ENCODE data around the gene EXOC6B.
"Not testable (repeated sequence)": the region's sequence is repeated elsewhere in the genome, so short reads cannot be mapped to it uniquely, and the experiment has no call there.

Gene EXOC6B

DNA sequence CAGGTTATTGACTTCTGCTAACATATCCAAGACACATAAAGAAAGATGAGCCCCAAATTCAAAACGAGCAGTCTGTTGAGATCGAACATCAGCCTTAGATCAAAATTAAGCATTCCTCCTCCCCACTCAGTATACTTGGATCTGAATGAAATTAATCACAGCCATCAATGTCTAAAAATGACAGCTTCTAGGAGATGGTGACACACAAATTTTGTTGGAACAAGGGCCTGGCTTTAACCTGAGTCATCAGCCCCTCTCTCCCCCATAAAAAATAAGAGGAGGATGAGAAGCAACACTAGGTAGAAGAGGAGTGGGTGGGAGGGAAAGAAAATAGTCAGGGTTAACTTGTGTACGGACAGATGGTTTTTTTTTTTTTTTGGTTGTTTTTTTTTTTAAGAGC is 223.1 kb downstream of the EXOC6B start:
- no peak for DNase-seq

DNA sequence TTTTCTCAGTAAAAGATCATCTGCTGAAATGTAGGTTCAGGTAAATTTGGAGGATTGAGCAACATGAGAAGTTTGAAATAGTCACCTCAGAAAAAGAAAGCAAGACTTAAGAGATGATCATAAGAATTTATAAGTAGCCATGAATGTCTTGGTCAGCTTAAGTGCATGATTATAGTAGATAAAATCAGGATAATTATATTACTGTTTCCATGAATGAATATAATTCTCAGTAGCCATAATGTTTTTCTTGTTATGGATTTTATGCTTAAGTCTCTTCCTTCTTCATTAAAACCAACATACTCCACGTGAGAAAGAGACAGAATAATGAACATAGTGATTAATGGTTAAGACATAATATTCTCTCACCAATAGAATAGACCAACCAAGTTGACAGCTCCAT is 223.7 kb downstream of the EXOC6B start:
- no peak for DNase-seq

DNA sequence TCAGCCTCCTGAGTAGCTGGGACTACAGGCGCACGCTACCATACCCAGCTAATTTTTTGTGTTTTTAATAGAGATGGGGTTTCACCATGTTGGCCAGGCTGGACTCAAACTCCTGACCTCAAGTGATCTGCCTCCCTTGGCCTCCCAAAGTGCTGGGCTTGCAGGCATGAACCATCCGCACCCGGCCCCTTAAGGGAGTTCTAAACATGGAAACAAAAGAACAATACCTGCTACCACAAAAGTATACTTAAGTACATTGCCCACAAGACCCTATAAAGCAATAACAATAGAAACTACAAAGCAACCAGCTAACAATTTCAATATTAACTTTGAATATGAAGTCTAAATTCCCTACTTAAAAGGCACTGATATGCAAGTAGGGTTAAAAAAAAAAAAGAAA is 242.0 kb downstream of the EXOC6B start:
- DNase-seq = not testable (repeated sequence)

DNA sequence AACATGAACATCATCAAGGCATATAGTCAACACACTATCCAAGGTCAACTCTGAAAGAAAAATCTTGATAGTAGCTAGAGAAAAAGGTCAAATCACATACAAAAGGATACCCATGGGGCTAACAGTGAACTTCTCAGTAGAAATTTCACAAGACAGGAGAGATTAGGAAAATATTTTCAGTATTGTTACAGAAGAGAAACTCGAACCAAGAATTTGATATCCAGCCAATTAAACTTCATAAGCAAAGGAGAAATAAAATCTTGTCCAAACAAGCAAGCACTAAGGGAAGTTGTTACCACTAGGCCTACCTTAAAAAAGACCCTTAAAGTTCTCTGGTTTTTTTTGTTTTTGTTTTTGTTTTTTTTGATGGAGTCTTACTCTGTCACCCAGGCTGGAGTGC is 242.5 kb downstream of the EXOC6B start:
- no peak for DNase-seq

DNA sequence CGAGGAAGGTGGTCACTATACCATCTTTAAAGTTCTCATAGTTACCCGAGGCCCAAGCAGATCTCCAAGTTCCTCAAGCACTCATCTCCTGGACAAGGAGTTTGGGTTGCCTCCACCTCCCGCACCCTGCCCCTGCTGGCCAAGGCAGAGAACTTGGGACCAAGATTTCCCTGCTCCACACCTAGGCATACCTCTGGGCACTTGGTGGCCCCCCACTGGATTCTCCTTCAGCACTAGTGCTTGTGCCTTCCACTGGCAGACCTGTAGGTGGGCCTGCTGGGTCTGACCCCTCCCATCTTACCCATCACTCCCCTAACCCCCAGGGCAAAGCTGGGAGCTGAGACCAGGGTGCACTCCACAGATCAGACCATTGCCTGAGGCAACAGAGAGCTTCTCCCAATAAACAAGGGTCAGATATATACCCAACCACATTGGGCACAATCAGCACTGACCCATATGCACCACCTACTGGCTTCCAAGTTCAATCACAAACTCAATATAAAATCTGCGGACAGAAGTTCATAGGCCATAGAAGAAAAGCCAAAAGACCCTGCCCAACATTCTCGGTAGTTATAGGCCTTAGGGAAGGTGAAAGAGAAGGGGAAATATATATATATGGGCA is 244.2 kb downstream of the EXOC6B start:
- DNase-seq = no peak

DNA sequence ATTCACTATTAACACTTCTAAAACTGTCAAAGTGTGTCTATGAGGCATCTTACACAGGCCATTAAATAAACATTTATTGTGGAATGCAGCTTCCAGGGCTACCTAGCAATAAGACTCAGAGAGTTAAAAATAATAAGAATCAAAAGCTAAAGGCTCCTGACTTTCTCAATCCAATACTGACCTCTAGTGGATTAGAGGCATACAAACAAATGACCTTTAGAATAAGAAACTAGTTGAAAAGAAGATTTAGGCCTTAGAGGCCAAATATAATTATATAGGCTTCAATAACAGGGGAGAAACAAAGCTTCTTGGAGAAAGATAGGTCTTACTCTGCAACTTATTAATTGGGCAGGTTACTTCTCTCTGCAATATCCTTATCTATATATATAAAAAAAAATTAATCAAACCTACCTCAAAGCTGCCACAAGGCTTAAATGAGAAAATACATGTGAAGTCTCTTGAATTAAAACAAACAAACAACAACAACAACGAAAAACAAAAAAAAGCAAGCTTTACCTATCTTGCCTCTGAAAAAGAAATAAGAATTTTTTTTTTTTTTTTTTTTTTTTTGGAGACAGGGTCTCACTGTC is 246.1 kb downstream of the EXOC6B start:
- DNase-seq = peak; percentile 5 to 76

DNA sequence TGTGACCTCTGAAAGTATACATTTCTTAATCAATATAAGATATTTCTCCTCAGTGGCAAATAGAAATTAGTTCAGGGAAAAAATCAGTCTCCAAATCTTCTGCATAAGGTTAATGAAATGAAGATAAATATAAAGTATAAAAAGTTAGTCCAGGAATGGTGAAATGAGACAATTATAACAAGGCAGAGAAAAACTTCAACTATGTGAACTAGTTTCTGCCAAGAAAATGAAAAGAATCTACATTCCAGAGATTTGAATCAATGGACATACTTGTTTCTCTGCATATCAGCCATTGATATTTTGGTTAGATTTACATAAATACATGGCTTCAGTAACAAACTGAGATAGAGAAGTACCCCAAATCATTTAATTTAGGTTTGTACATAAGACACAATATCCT is 249.0 kb downstream of the EXOC6B start:
- DNase-seq = no peak

DNA sequence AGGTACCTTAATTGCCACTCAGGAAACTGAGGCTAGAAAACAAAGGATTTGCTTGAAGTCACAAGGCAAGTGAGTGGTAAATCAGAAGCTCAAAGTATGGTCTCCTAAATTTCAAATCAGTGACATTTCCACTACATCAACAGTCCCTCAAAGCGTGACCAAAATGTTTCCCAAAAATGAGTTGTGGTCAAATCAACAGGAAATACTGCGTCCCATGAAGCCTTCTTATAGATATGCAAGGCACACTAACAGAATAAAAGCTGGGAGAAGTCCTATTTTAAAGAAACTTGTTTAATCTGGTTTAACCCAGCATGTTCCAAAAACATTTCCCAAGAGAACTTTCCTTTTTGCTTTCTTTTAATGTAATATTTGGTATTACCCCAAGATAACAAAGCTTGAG is 249.4 kb downstream of the EXOC6B start:
- DNase-seq = no peak

DNA sequence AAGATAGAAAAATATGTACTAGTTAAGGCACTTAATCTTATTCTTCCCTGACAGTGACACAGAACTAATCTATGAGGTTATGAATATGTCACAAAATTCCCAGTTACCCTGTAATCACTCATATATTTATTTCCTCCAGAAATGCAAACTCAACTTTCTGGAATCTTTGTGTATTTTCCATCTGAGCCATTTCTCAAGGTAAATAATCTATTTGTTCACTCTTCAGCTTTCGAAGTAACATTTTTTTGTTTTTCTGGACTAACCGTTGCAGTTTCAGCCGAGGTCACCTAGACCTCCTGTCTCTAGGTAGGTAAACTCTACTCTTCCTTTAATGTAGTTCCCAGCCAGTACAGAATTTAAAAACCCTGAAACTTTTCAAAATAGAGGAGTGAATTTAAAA is 250.9 kb downstream of the EXOC6B start:
- DNase-seq = no peak

DNA sequence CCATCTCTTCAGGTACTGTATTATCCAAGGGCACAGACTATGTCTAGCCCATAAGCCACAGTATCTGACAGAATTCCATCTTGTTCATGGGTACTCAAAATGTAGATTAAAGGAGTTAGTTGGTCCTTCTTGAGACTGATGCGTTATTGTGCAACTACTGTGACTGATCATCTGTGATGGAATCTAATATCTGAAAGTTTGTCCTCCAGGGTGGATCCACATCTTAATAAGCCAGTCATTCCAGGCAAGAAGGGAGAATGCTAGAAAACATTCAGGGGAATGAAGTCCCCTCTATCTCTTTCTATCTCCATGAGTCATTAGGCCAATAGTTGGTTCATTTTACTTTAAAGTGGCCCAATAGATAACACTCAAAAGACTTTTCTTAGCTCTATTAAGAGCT is 252.6 kb downstream of the EXOC6B start:
- no peak for DNase-seq

DNA sequence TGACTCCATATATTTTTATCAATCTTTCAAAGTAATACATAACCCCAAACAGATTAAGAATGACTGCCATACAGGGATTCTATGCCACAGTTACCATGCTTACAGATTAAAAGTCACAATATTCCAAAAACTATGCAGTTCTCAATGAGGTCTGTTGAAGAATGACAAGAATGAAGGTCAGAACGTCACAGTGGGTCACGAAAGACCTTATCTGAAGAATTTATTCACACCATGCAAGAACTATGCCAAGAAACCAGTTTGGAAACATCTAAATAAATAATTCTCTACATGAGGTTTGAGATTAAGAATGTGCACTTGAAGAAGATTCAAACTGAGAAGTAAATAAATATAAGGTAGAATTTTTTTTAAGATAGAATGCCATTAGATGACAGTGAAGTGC is 253.3 kb downstream of the EXOC6B start:
- no peak for DNase-seq

DNA sequence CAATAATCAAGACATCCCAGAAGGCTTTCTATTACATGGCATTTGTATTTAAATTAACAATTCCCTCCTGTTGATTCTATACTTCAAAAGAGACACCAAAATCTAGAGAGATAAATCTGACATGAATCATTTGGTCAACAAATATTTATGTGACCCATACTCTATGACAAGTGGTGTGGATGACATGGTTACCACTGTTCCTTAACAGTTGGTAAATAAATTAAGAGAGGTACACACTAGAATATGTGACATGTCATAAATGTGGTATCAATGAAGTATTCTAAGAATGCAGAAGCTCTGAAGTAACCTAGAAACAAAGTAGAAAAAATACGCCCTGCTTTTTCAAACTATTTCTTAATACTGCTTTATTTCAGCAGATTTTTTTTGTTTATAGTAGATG is 255.4 kb downstream of the EXOC6B start:
- peak in 1 of 2 experiments; percentile 36 for DNase-seq

DNA sequence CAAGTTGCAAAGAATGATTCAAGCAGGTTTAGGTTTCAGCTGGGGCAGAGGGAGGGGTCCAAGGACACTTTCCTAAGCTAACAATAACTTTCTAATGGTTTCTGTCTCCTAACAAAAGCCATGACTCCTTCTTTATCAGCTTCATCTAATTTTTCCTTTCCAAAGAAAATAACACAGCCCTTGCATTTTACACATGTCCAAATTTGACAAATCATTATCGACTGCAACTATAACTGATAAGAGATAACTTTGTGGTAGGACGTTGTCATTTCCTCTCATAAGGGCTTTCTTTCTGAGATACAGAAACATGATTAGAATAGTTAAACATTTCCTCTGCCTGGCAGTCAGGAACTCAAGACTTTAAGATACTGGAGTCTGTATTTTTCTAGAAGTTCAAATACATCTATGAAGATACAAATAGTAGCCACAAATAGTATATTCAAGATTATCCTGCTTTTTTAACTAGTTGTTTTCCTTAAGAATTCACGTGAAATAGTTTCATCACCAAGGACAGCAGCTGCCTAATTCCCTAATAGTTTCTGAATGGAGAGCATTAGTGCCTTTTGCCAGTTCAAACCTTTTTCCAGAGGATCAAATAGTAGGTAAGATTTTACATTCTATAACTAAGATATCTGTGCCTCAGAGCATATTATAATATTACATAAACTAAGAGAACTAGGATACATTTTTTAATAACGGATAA is 263.2 kb downstream of the EXOC6B start:
- no peak for DNase-seq

DNA sequence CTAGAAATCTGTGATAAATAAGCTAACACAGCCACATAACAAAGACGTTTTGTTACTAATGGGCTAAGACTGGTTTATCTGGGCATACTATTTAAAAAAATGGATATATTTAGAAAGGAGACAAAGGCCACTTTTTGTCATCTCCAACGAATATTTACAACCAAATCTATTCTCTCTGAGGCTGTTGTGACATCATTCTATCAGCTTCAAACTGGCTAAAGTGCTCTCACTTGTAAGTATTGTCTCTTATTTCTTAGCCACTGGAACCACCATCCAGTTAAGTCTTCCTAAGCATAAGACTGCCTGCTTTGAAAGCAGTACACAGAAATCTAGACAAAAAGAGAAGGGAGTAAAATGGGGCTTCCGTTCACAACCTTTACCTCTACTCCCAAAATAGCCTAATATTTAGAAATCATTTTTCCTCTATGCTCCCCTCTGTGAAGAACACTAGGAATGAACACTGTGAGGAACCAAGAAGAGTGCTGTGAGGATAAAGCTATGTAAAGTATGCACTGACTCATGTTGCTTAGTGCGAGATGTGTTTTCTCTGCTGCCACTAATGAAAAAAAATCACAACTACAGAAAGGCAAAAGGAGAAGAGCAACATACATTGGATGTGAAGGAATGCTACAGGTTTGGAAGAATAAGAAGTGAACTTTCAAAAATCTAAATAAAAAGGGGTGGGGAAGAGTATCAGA is 264.1 kb downstream of the EXOC6B start:
- DNase-seq = peak; percentile 13 to 77

DNA sequence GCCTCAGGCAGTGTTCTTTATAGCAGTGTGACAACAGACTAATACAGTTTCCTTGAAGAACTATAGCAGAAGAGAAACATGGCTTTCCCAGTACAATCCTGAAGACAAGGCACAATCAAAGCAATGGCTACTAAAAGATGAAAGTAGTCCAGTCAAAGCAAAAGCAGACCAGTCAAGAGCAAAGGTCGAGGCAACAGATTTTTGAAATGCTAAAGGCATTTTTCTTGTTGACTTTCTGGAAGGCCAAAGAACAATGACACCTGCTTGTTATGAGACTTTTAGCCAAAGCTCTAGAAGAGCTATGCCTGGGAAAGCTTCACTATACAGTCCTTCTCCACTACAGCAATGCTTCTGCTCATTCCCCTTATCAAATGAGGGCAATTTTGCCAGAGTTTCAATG is 269.9 kb downstream of the EXOC6B start:
- no peak for DNase-seq

DNA sequence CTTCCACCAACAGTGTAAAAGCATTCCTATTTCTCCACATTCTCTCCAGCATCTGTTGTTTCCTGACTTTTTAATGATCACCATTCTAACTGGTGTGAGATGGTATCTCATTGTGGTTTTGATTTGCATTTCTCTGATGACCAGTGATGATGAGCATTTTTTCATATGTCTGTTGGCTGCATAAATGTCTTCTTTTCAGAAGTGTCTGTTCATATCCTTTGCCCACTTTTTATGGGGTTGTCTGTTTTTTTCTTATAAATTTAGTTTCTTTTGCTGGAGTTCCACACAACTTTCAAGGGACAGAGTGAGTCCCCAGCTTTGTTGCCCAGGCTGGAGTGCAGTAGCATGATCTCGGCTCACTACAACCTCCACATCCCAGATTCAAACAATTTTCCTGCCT is 270.5 kb downstream of the EXOC6B start:
- DNase-seq = not testable (repeated sequence)

DNA sequence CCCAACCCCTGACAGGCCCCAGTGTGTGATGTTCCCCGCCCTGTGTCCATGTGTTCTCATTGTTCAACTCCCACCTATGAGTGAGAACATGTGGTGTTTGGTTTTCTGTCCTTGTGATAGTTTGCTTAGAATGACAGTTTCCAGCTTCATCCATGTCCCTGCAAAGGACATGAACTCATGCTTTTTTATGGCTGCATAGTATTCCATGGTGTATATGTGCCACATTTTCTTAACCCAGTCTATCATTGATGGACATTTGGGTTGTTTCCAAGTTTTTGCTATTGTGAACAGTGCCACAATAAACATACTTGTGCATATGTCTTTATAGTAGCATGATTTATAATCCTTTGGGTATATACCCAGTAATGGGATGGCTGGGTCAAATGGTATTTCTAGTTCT is 270.9 kb downstream of the EXOC6B start:
- DNase-seq = not testable (repeated sequence)

DNA sequence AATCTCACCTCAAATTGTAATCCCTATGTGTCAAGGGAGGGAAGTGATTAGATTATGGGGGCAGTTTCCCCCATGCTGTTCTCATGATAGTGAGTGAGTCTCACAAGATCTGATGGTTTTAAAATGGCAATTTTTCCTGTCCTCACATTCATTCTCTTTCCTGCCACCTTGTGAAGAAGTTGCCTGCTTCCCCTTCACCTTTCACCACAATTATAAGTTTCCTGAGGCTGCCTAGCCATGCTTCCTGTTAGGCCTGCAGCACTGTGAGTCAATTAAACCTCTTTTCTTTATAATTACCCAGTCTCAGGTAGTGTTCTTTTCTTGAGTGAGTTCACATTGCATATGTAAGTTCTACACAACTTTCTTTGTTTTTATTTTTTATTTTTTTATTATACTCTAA is 271.5 kb downstream of the EXOC6B start:
- DNase-seq = no peak

DNA sequence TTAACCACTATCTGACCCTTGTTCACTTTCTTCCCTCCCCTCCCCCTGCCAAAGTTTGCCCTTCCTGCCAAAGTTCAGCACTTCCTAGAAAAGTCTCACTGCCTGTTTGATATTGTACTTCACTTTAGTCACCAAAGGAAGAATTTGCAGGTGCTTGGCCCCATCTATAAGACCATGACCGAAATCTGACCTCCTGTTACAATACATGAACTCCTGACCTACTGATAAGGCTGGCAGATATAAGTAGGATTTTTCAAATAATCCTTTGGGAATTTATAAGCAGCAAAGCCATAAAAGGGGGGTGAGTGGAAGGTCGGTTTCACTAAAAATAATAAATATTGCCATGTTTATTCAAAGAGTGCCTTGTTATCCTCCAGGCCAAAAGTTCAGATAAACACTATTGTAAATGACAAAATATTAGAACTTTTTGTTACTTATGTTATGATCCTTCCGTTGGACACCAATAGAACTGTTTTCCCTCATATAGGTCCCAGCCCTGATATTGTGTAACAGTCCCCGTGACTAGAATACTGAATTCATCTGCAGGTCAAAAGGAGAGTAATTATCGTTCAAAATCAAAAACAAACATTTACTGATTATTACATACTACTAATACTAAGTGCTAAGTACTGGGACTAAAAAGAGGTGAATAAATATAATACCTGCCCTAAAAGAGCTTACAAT is 277.6 kb downstream of the EXOC6B start:
- no peak for DNase-seq

DNA sequence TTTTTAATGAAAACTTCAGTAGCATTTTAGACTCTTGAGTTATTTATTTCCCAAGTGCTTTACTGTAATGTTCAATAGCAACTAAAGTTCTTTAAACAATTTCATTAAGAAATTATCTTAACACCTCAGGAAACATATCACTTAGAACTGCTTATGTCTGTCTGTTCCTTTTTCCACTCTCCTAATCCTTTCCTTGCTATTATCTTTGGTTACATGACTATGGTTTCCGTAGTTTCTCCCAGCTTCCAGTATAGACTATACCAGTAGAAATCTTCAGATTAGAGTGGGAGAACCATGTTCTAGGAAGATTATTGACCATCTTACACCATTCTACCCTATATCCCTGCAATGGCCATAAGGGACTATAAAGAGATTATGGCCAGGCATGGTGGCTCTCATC is 280.0 kb downstream of the EXOC6B start:
- DNase-seq = no peak

DNA sequence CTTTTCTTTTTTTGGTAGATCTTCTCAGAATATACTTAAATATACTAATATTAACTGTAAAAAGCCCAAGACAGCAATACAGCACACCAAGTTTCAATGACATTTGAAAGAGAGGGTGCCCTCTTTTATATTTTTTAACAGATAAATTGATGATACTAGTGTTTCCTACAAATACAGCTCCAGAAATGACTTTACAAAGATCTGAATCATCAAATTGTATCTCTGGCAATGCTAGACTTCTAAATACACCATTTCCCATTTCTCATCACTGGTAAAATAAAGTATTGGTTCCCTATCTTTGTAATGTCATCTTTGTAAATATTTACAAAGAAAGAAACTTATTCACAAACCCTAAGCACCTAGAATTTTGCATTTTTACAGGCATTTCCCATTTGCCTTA is 281.3 kb downstream of the EXOC6B start:
- no peak for DNase-seq

DNA sequence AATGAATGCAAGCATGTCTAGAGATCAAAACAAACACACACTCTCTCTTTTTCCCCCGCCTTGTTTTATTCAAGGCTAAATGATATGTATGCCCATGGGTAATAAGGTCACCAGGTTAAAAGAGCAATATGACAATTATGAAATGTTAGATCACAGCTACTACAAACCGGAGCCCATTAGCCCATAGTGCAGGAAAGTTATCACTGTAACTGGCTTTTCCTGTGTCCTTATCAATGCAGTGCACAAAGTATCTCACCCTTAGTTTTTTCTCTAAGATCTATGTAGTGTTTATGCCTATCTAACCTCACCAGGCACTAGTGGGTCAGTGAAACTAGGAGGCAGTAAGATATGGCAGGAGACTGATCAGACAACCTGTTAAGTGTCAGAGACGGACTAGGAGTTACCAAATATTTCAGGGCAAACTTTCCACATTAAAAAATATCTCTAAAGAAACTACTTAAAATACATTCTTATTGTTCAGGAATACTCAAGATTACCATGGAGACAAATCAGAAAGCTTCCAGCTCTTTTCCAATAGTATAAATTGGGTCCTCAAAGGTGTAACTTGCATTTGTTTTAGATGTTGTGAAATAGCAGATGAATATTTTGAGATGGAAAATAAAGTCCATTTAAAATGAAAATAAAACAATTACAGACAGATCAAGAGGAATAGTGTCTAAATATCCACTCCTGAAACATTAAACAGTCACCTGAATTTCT is 282.2 kb downstream of the EXOC6B start:
- no peak for DNase-seq
